GM18526 (cell line): ENCODE data around the gene TMED6.

Experiments
- POLR2A ChIP-seq: IDR thresholded peaks from 3 replicates; pipeline ENCODE4 v1.6.1; 2011; ENCODE audit not compliant: insufficient read length; ENCODE audit errors: extremely low read depth

The TMED6 gene

GRCh38 chr16:69301861-69302260 lies 49.7 kb downstream of the TMED6 start:
- no peak for TF ChIP-seq POLR2A

DNA sequence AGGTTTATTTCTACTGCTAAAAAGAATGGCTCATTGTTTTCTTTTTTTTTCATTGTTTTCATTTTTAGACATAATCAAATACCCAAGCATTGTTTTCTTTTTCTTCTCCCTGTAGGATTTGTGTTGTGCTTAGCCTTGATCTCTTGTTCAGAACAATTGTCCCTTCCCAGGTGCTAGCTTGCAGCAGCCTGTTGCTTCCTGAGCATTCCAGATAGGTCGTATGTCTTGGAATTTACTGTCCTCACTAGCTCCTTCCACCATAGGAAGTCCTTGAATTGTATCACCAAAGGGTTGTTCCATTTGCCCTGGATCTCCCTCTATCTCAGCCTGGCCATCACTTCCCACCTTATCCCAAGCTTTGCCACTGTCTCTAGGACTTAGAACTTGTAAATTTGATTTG lies 50.4 kb downstream of the TMED6 start:
- TF ChIP-seq POLR2A = no peak

- TF ChIP-seq POLR2A = no peak
Measured at GRCh38 chr16:69298261-69298660, 53.3 kb downstream of the TMED6 start.

DNA sequence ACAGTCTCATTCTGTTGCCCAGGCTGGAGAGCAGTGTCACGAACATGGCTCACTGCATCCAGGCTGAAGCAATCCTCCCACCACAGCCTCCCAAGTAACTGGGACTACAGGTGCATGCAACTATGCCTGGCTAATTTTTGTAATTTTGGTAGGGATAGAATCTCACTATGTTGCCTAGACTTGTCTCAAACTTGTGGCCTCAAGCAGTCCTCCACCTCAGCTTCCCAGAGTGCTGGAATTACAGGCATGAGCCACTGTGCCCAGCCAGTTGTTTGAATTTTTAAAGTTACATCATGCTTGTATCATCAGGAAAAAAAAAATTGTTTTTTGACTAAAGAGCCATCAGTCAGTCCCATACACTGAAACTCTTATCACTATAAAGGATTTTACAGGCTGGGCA lies 57.5 kb downstream of the TMED6 start:
- no peak for TF ChIP-seq POLR2A

DNA sequence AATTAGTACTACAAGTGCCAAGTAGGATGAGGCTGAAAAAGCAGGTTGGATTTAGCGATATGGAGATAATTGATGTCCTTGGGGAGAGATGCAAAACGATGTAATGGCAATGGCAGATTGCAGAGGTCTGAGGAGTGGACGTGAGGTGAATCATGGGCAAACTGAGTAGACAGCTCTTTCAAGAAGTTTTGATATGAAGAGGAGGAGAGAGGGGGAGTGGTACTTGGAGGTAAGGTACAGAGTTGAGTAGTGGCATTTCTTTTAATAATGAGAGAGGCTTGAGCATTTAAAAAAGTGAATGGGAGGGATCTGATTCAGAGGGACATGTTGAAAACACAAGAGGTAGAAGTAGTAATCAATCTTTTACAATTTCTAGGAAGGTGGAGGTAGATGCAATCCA lies 58.2 kb downstream of the TMED6 start:
- TF ChIP-seq POLR2A = no peak
